GM18909 (cell line): ENCODE data around the gene PDRG1.
"Not testable (repeated sequence)": the region's sequence is repeated elsewhere in the genome, so short reads cannot be mapped to it uniquely, and the experiment has no call there.

Source experiments
- ATAC-seq: cut with Tn5 transposase; IDR thresholded peaks from one replicate; pipeline ENCODE4 v1.9.1; 2021; ENCODE audit warnings: mild to moderate bottlenecking; ENCODE audit not compliant: unreplicated experiment, poor library complexity

The PDRG1 gene

GRCh38 chr20:31933698-31934097, 18.1 kb downstream of the PDRG1 start:
- no peak for ATAC-seq

DNA sequence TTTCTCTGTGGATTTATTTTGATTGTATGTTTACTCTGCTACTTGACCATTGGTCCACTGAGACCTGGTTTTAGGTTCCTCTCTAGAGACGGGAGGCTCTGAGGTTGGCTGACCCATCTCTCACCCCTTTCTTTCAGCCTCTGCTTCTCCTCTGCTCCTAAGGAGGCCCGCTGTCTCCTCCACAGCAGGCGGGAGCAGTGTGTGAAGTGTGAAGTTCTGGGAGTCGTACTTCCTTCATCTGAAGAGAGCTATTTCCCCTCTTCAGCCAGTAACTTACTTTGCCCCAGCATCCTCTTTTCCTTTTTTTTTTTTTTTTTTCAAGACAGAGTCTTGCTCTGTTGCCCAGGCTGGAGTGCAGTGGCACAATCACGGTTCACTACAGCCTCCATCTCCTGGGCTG, 21.1 kb downstream of the PDRG1 start:
- no peak for ATAC-seq

DNA sequence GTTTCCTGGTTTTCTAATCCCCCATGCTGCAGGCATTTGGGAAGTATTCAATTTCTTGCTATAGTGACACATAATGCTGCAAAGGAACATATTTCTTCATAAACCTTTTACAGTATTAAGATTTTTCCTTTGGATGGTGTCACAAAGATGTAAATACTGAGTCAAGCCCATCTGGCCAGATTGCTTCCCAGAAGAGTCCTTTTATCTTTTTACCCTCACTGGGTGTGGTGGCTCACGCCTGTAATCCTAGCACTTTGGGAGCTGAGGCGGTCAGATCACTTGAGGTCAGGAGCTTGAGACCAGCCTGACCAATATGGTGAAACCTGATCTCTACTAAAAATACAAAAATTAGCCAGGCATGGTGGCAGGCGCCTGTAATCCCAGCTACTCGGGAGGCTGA, 22.2 kb downstream of the PDRG1 start:
- ATAC-seq, result not testable (repeated sequence)

GRCh38 chr20:31927627-31928159, 24.2 kb downstream of the PDRG1 start:
- ATAC-seq, result no peak

DNA sequence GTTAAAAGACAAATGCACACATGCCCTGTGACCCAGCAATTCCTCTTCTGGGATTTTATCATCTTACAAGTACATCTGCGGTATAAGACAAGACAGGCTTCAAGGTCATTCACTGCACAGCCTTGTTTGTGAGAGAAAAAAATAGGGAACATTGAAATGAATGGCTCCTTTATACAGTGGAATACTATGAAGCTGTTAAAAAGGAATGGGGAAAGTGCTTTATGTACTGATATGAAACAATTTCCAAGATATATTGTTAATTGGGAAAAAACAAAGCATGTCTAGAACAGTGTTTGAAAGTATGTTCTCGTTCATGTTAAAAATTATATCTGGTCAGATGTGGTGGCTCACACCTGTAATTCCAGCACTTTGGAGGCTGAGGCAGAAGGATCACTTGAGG, 25.4 kb downstream of the PDRG1 start:
- ATAC-seq, result no peak

DNA sequence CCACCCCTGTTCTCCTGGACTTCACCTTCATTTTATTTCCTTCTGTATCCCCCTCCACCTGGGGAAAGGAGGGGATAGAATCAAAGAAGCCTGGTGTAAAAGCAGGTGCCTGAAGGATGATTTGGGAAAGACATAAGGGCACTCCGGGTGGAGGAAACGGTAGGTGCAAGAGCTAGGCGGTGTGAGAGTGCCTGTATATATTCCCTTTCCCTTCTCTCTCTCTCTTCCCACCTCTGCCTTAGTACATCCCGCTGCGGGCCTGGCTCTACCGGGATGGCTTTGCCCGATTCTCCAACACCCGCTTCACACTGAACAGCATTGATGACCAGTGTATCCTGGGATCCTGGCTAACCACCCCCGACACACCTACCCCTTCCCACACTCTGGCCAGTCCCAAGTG, 26.2 kb downstream of the PDRG1 start:
- ATAC-seq, result no peak

DNA sequence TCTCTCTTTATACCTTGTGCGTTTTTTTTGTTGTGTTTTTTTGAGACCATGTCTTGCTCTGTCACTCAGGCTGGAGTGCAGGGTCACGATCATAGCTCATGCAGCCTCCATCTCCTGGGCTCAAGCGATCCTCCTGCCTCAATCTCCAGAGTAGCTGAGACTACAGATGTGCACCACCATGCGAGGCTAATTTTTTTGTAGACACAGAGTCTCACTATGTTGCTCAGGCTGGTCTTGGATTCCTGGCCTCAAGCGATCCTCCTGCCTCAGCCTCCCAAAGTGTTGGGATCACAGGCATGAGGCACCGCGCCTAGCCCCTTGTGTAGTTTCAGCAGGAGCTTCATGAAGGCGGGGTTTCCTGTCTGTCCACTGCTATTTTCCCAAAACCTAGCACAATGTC, 27.3 kb downstream of the PDRG1 start:
- ATAC-seq, result no peak

- ATAC-seq, result peak; percentile 54
Observed at GRCh38 chr20:31923388-31924331, 28.2 kb downstream of the PDRG1 start.

DNA sequence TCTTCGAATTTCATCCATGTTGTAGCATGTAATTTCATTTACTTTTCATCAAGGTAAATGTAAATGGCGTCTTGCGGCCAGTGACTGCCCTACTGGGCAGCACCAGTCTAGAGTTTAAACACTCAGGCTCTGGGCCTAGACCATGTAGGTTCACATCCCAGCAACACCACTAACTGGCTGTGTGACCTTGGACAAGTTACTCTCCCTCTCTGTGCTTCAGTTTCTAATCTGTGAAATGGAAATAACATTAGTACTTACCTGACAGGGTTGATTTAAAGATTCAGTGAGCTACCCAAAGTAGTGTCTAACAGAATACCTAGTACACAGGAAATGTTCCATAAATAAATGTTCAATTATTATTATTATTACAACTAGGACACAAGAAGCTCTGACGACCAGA, 29.3 kb downstream of the PDRG1 start:
- no peak for ATAC-seq

DNA sequence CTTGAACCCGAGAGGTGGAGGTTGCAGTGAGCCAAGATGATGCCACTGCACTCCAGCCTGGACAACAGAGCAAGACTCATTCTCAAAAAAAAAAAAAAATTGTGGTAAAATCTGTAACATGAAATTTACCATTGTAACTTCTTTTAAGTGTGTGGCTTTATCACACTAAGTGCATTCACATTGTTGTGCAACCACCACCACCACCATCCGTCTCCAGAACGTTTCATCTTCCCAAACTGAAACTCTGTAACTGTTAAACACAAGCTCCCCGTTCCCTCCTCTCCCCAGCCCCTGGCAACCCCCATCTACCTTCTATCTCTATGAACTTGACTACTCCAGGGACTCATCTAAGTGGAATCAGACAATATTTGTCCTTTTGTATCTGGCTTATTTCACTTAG, 29.7 kb downstream of the PDRG1 start:
- no peak for ATAC-seq

DNA sequence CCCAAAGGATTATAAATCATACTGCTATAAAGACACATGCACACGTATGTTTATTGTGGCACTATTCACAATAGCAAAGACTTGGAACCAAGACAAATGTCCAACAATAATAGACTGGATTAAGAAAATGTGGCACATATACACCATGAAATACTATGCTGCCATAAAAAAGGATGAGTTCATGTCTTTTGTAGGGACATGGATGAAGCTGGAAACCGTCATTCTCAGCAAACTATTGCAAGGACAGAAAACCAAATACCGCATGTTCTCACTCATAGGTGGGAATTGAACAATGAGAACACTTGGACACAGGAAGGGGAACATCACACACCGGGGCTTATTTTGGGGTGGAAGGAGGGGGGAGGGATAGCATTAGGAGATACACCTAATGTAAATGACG, 30.4 kb downstream of the PDRG1 start:
- not testable (repeated sequence) for ATAC-seq

GRCh38 chr20:31920275-31920855, 31.5 kb downstream of the PDRG1 start:
- no peak for ATAC-seq

DNA sequence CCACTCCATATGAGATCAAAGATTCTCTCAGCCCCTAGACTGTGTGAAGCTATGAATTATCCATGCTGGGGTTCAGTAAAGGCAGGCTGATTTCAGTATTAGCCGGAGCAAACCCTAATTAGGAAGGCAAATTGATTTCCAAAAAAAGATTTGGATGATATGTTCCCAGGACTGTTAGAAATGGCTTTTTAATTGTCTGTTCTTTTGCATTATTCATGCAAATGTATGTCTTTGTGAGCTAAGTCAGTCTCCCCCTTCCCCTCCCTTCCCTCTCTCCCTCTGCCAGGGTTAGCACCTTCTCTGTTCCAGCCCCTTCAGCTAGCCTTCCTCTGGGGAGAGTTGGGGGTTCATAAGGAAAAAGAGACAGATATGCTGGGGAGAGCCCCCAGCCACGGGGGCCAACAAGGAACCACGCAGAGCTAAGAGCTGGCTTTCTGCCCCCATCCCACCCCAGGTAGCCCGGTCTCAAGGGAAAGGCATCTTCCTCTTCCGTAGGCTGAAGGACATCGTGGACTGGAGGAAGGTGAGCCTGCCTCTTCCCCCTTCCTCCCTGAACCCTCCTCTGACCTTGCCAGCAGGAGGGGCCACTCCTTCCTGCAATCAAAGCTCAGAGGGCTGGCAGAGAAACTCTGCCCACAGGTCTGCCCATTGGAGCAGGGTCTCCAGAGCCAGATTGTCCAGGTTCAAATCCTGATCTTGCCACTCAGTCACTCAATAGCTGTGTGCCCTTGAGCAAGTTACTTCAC, 32.3 kb downstream of the PDRG1 start:
- no peak for ATAC-seq

GRCh38 chr20:31918466-31919105, 33.3 kb downstream of the PDRG1 start:
- ATAC-seq, result no peak

DNA sequence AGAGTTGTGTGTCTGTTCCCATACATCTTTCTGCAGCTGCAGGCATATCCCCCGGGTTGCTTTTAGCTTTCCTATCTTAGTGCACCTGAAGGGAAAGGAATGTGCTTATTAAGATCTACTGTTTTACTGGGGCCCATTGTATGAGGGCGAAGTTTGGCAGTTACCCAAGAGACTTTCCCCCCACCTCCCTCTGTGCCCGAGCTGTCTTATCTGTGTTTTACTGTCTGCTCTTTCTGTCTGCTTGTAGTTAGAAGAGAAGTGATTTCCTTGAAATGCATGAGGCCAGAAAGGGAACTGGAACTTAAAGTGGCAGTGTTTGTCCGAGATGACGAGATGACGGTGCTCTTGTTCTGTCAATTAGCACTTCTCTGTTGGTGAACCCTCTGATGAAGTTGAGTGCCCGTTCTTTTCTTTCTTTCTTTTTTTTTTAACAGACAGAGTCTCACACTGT, 33.9 kb downstream of the PDRG1 start:
- not testable (repeated sequence) for ATAC-seq

GRCh38 chr20:31916708-31917107, 35.1 kb downstream of the PDRG1 start:
- no peak for ATAC-seq

DNA sequence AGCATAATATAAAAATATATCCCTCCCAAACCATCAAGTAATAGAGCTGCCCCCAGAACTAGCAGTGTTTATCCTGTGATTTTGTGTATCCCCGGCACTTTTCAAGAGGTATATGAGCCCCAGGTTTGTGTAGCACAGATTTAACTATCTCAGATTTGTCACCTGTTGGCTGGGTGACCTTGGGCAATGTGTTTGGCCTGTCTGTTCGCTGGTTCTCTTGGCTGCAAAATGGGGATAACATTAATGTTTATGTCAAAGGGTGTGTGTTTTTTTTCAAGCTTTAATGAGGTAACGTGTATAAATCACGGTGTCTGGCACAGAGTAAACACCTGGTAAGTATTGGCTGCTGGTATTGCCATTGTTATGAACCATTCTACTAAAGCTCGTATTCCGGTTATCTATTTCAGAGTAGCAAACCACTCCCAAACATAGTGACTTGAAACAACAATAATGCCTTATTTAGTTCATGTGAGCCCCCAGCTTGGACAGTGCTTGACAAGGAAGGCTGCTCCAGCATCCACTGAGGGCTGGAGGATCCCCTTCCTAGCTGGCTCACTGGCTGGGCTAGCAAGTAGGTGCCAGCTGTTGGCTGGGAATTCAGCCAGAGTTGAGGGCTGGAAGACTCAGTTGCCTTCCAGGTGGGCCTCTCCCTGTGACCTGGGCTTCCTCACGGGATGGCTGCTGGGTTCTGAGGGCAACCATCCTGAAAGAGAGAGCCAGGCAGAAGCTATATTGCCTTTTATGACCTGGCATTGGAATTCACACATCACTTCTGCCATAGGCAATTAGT, 36.2 kb downstream of the PDRG1 start:
- ATAC-seq, result no peak

DNA sequence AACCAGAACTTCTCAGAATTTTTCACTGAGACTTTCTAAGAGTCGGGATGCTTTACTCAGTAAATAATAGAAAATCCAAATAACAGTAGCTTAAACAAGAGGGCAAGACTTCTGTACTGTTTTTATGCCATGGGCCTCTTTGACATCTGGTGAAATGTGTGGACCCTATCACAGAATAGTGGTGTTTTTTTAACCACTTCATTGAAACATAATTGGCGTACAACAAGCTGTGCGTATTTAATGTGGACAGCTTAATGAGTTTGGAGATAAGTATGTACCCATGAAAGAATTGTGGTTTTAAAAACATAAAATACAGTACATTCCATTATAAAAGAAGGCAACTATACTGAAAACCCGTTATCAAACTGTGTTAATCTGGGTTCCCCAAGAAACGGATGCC, 37.7 kb downstream of the PDRG1 start:
- no peak for ATAC-seq

DNA sequence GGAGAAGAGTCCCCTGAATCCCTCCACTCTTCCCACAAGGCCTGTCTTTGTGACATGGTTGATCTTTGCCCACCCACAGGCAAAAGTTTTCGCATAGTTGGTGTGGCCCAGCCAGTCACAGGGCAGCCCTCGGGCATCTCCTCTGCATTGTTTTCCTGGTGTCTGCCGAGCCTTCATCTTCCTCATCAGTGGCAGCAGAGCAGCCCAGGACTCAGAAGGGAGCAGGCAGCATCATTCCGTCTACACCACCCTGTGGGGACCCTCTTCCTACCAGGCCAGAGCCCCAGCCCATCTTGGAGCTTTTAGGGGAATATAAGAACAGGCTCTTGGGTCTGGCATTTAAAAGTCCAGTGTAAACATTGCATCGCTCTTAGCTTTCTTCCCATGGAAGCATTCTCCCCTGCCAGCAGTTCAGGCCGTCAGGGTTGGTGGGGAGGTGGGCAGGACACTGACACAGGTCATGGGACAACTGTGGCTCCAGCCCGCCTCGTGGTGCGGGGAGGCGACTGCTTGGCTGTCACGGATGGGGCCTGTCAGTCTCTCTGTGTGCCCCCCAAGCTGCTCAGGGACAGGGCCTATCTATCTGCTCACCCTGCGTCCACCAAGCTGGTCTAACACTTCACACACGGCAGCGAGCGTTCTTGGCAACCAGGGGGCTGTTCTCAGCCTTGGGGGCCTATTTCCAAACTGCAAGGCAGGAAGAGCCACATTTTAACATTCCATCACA, 38.3 kb downstream of the PDRG1 start:
- ATAC-seq, result no peak
